ACC112 (cell line): ENCODE measurements around the gene IGF2R.

Experiments
- H2AFZ ChIP-seq: fragments of 200-600 bp; sonication (generic); one replicate; pipeline ENCODE4 v1.6.0; 2017; ENCODE audit warnings: antibody characterized with exemption, low read length; ENCODE audit not compliant: unreplicated experiment
- H3K27ac ChIP-seq: fragments of 200-600 bp; sonication (generic); 2 replicates; pipeline ENCODE4 v1.5.1; 2014; ENCODE audit warnings: low read depth, mild to moderate bottlenecking, antibody characterized with exemption, low read length, moderate library complexity
- H3K27me3 ChIP-seq: fragments of 200-600 bp; sonication (generic); 2 replicates; pipeline ENCODE4 v1.6.1; 2014; ENCODE audit warnings: mild to moderate bottlenecking, antibody characterized with exemption, low read length, moderate library complexity, mixed read lengths; ENCODE audit not compliant: insufficient read depth
- H3K36me3 ChIP-seq: fragments of 200-600 bp; sonication (generic); 2 replicates; pipeline ENCODE4 v1.6.1; 2016; ENCODE audit warnings: mild to moderate bottlenecking, antibody characterized with exemption, low read length, moderate library complexity, mixed read lengths; ENCODE audit not compliant: insufficient read depth
- H3K4me1 ChIP-seq: fragments of 200-600 bp; sonication (generic); one replicate; pipeline ENCODE4 v1.6.1; 2016; ENCODE audit warnings: low read length, mixed read lengths; ENCODE audit not compliant: insufficient read depth, unreplicated experiment, control insufficient read depth
- H3K4me3 ChIP-seq: fragments of 200-600 bp; sonication (generic); 2 replicates; pipeline ENCODE4 v1.5.1; 2014; ENCODE audit warnings: mild to moderate bottlenecking, low read depth, low read length
- H3K79me2 ChIP-seq: fragments of 200-600 bp; sonication (generic); one replicate; pipeline ENCODE4 v1.6.0; 2016; ENCODE audit warnings: low read length; ENCODE audit not compliant: control insufficient read depth, unreplicated experiment, insufficient read depth

IGF2R gene

GRCh38 chr6:159952289-159953005, 16.4 kb upstream of the IGF2R start:
- Histone ChIP-seq H3K36me3 (no peaks in the 10 kb centered on the region), H3K27me3 (no peaks in the 10 kb centered on the region), H2AFZ (peak overlapping the region; percentile 39), H3K4me3 (no peak overlapping the region; the same call in 1 of the 2 replicates), H3K27ac (peak overlapping the region; percentile 44; the same call in 1 of the 2 replicates), H3K4me1 (peaks cover 29% of the 10 kb centered on the region), H3K79me2 (no peaks in the 10 kb centered on the region)

GRCh38 chr6:159953091-159953601, 15.7 kb upstream of the IGF2R start:
- peak overlapping the region; percentile 44 for H3K27ac ChIP-seq
- no peaks in the 10 kb centered on the region for H3K79me2 ChIP-seq
- H2AFZ ChIP-seq, result peak overlapping the region; percentile 39
- H3K27me3 ChIP-seq, result no peaks in the 10 kb centered on the region
- H3K36me3 ChIP-seq, result no peaks in the 10 kb centered on the region
- no peak overlapping the region; the same call in 1 of the 2 replicates for H3K4me3 ChIP-seq
- H3K4me1 ChIP-seq, result peaks cover 29% of the 10 kb centered on the region

GRCh38 chr6:159955945-159956361, 12.9 kb upstream of the IGF2R start:
- Histone ChIP-seq H3K27ac (no peak overlapping the region), H3K4me1 (peaks cover 41% of the 10 kb centered on the region), H3K36me3 (no peaks in the 10 kb centered on the region), H3K27me3 (no peaks in the 10 kb centered on the region), H3K4me3 (no peak overlapping the region), H2AFZ (no peak overlapping the region), H3K79me2 (no peaks in the 10 kb centered on the region)

- no peak overlapping the region for H3K4me3 ChIP-seq
- no peaks in the 10 kb centered on the region for H3K79me2 ChIP-seq
These were observed 11.7 kb upstream of the IGF2R start for GRCh38 chr6:159957071-159957673.

GRCh38 chr6:159959165-159959975, 9.5 kb upstream of the IGF2R start:
- Histone ChIP-seq H3K27me3 (no peaks in the 10 kb centered on the region), H3K4me3 (no peak overlapping the region), H3K36me3 (no peaks in the 10 kb centered on the region), H3K79me2 (no peaks in the 10 kb centered on the region), H3K4me1 (peaks cover 23% of the 10 kb centered on the region), H2AFZ (peak overlapping the region; percentile 86), H3K27ac (peak overlapping the region; percentile 19)

More at GRCh38 chr6:159957071-159957673, 11.7 kb upstream of the IGF2R start:
- Histone ChIP-seq H2AFZ (no peak overlapping the region), H3K36me3 (no peaks in the 10 kb centered on the region), H3K4me1 (peaks cover 42% of the 10 kb centered on the region), H3K27ac (no peak overlapping the region), H3K27me3 (no peaks in the 10 kb centered on the region)

- peak overlapping the region; percentile 19 for H3K27ac ChIP-seq
- no peaks in the 10 kb centered on the region for H3K79me2 ChIP-seq
- no peak overlapping the region for H3K4me3 ChIP-seq
- peak overlapping the region; percentile 86 for H2AFZ ChIP-seq
- peaks cover 23% of the 10 kb centered on the region for H3K4me1 ChIP-seq
- no peaks in the 10 kb centered on the region for H3K36me3 ChIP-seq
- H3K27me3 ChIP-seq, result no peaks in the 10 kb centered on the region
These were observed 8.9 kb upstream of the IGF2R start for GRCh38 chr6:159959976-159960384.

GRCh38 chr6:159960485-159960884, 8.4 kb upstream of the IGF2R start:
- Histone ChIP-seq H3K4me1 (peaks cover 23% of the 10 kb centered on the region), H3K27ac (peak overlapping the region; percentile 19; the same call in 1 of the 2 replicates), H3K27me3 (no peaks in the 10 kb centered on the region), H2AFZ (peak overlapping the region; percentile 86), H3K36me3 (no peaks in the 10 kb centered on the region), H3K79me2 (no peaks in the 10 kb centered on the region), H3K4me3 (no peak overlapping the region)

GRCh38 chr6:159961528-159961927, 7.4 kb upstream of the IGF2R start:
- Histone ChIP-seq H2AFZ (no peak overlapping the region), H3K4me3 (no peak overlapping the region), H3K4me1 (peaks cover 26% of the 10 kb centered on the region), H3K36me3 (no peaks in the 10 kb centered on the region), H3K27ac (no peak overlapping the region), H3K27me3 (no peaks in the 10 kb centered on the region), H3K79me2 (no peaks in the 10 kb centered on the region)

GRCh38 chr6:159963111-159963510, 5.8 kb upstream of the IGF2R start:
- Histone ChIP-seq H3K27me3 (no peaks in the 10 kb centered on the region), H3K4me1 (peaks cover 33% of the 10 kb centered on the region), H2AFZ (no peak overlapping the region), H3K36me3 (no peaks in the 10 kb centered on the region), H3K79me2 (no peaks in the 10 kb centered on the region), H3K27ac (no peak overlapping the region), H3K4me3 (no peak overlapping the region)

- no peak overlapping the region for H2AFZ ChIP-seq
- H3K4me1 ChIP-seq, result peaks cover 37% of the 10 kb centered on the region
- H3K27me3 ChIP-seq, result no peaks in the 10 kb centered on the region
- H3K27ac ChIP-seq, result no peak overlapping the region
- H3K36me3 ChIP-seq, result no peaks in the 10 kb centered on the region
- H3K4me3 ChIP-seq, result no peak overlapping the region
- H3K79me2 ChIP-seq, result no peaks in the 10 kb centered on the region
These were observed 4.8 kb upstream of the IGF2R start for GRCh38 chr6:159964046-159964445.
